ENCODE measurements around the gene THSD4. TPM values are rescaled to one million over a fixed set of nuclear protein-coding genes. Genes with fewer than 3 reads are reported as not detected.

THSD4 gene
- total and polyA plus RNA-seq, 2 experiments from 2014 or later = 5.1 to 25.5 TPM

DNA sequence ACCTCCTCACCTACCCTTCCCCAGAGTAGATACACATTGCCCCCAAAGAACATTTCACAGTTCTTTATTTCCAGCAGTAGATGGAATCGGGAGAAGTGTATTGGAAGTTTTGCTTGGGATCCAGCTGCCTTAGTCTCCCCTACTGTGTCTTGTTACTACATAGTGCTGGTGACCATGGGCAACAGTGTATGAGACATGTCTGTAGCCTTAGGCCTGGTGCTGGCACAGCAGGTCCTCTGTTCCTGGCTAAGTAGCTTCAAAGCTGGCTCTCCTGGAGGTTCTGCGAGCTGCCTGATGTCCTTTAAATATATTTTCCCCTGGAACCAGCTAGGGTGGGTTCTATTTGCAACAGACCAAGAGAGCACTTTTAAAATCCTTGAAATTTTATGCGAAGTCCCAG is 174.7 kb downstream of the THSD4 start:
- H3K4me1 ChIP-seq (ENCODE audit: low read depth) = no peaks in the 10 kb centered on the region
- no peak for DNase-seq (ENCODE audit: low read depth in 1 of 2, low spot score in 1 of 2)
- no peak overlapping the region for H3K27ac ChIP-seq
- no peak overlapping the region for H3K4me3 ChIP-seq
- H3K27me3 ChIP-seq = no peaks in the 10 kb centered on the region
- no peaks in the 10 kb centered on the region for H3K36me3 ChIP-seq
- H3K9me3 ChIP-seq (ENCODE audit: low read depth) = no peaks in the 10 kb centered on the region
- TF ChIP-seq, protein P1, sequence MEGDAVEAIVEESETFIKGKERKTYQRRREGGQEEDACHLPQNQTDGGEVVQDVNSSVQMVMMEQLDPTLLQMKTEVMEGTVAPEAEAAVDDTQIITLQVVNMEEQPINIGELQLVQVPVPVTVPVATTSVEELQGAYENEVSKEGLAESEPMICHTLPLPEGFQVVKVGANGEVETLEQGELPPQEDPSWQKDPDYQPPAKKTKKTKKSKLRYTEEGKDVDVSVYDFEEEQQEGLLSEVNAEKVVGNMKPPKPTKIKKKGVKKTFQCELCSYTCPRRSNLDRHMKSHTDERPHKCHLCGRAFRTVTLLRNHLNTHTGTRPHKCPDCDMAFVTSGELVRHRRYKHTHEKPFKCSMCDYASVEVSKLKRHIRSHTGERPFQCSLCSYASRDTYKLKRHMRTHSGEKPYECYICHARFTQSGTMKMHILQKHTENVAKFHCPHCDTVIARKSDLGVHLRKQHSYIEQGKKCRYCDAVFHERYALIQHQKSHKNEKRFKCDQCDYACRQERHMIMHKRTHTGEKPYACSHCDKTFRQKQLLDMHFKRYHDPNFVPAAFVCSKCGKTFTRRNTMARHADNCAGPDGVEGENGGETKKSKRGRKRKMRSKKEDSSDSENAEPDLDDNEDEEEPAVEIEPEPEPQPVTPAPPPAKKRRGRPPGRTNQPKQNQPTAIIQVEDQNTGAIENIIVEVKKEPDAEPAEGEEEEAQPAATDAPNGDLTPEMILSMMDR (IDR thresholded peaks at IDR 0.05; ENCODE audit: low read depth, low read length) = no peak

DNA sequence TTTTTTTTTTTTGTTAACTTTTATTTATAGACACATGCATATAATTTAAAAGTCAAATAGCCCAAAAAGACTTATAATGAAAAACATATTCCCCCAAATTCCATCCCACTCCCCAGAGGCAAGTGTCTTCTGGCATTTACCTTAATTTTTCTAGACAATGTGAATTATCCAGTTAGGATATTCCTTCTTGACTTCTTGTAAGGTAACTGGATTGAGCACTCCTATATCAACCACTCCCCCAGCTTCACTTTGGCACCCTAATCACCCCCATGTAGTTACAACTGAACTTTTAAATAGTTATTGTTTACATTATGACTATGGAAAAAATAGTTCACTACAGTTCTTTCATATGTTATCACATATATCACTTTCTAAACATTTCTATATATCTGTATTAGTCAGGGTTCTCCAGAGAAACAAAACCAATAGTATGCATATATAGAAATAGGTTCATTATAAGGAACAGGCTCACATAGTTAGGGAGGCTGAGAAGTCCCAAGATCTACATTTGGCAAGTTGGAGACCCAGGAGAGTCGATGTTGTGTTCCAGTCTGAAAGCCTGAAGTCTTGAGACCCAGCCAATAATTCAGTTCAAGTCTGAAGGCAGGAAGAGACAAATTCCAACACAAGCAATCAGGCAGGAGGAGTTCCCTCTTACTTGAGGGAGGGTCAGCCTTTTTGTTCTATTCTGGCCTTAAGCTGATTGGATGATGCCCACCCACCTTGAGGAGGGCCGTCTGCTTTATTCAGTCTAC is 175.8 kb downstream of the THSD4 start:
- TF ChIP-seq, protein P1 (IDR thresholded peaks at IDR 0.05; ENCODE audit: low read depth, low read length) = no peak

DNA sequence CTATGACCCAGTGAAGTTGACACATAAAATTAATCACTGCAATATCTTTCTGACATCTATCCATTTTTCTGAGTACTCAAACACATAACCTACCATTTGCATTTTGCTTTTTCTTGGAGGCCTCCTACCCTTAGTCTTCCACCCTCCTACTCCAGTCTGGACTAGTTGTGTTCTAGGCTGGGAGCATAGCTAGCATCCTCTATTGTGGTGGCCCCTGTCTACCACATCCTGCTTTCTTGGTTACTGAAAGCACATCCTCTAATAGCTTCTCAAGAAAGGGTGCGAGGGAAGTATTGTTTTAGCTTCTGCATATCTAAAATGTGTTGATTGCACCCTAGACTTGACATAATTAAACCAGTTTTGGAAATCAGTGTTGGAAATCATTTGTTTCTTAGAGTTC is 176.5 kb downstream of the THSD4 start:
- H3K27ac ChIP-seq = no peak overlapping the region
- H3K4me1 ChIP-seq (ENCODE audit: low read depth) = no peaks in the 10 kb centered on the region
- no peak overlapping the region for H3K4me3 ChIP-seq
- DNase-seq (ENCODE audit: low read depth in 1 of 2, low spot score in 1 of 2) = no peak
- no peaks in the 10 kb centered on the region for H3K27me3 ChIP-seq
- no peaks in the 10 kb centered on the region for H3K9me3 ChIP-seq (ENCODE audit: low read depth)
- TF ChIP-seq, protein P1 (IDR thresholded peaks at IDR 0.05; ENCODE audit: low read depth, low read length) = no peak
- no peaks in the 10 kb centered on the region for H3K36me3 ChIP-seq

More for the DNA sequence above, 175.8 kb downstream of the THSD4 start:
- H3K4me3 ChIP-seq = no peak overlapping the region
- H3K36me3 ChIP-seq = no peaks in the 10 kb centered on the region
- no peak for DNase-seq (ENCODE audit: low read depth in 1 of 2, low spot score in 1 of 2)
- H3K9me3 ChIP-seq (ENCODE audit: low read depth) = no peaks in the 10 kb centered on the region
- H3K4me1 ChIP-seq (ENCODE audit: low read depth) = no peaks in the 10 kb centered on the region
- no peaks in the 10 kb centered on the region for H3K27me3 ChIP-seq
- no peak overlapping the region for H3K27ac ChIP-seq

DNA sequence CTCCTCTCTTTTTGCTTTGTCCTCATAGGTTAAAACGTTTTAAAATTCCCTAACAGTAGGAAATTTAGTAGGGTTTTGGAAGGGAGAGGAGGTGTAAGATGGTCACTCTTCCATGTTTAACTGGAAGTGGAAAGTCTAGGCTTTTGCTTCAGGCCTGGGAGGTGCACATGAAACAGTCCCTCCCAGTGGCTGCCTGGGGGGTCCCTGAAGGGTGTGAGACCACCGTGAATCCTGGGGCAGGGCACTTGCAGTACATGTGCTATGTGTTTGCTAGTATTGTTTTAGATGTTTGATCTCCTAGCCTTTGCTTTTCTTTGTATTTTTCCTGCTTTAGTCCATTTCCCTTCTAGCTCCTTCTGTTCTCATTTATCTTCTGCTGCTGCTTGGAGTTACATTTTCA is 178.5 kb downstream of the THSD4 start:
- Histone ChIP-seq H3K4me3 (no peak overlapping the region), H3K36me3 (no peaks in the 10 kb centered on the region), H3K4me1 (ENCODE audit: low read depth) (no peaks in the 10 kb centered on the region), H3K27me3 (no peaks in the 10 kb centered on the region), H3K9me3 (ENCODE audit: low read depth) (no peaks in the 10 kb centered on the region), H3K27ac (no peak overlapping the region)
- TF ChIP-seq, protein P1 (IDR thresholded peaks at IDR 0.05; ENCODE audit: low read depth, low read length) = no peak
- no peak for DNase-seq (ENCODE audit: low read depth in 1 of 2, low spot score in 1 of 2)

DNA sequence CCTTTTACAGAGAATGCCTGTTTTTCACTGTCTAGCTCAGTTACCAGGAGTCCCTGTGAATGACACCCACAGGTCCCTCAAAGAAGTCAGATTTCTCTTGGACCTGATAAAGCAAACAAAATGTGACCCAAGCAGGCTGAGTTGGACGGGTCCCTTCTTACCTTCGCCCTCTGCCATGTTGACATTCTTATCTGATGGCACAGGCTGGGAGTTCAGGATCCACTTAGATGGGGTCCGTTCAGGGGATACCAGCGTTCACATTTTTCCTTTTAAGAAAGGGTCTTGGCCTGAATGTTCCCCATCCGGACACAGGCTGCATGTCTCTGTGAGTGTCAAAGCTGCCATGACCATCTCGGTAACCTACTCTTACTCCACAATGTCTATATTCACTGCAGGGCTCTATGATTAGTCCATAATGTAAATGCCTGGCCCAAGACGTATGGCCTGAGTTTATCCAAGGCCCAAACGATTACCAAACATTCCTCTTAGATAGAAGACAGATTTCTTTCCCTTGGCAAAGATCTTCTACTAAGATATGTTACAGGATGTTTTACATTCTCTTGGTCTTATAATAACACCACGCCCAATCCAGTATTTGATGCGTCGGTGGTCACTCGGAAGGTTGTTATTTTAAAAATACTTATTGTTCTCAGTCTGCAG is 179.1 kb downstream of the THSD4 start:
- Histone ChIP-seq H3K4me1 (ENCODE audit: low read depth) (no peaks in the 10 kb centered on the region), H3K9me3 (ENCODE audit: low read depth) (no peaks in the 10 kb centered on the region), H3K36me3 (no peaks in the 10 kb centered on the region), H3K27ac (no peak overlapping the region), H3K27me3 (no peaks in the 10 kb centered on the region), H3K4me3 (no peak overlapping the region)
- DNase-seq (ENCODE audit: low read depth in 1 of 2, low spot score in 1 of 2) = peak in 1 of 2 donors; percentile 36
- TF ChIP-seq, protein P1 (IDR thresholded peaks at IDR 0.05; ENCODE audit: low read depth, low read length) = no peak

Measured in cardiac muscle cell (in vitro differentiated cells and primary cell).